Right lobe of liver (tissue), 4 donors: ENCODE data around the gene STX4.

Source experiments
- CTCF ChIP-seq, 4 donors: fragments of 200-600 bp in 3 of 4; fragments of 450-650 bp in 1 of 4; IDR thresholded peaks; one replicate each; pipeline versions ENCODE4 v1.5.1 to v1.8.0; 2016 to 2022; ENCODE audit warnings: antibody characterized with exemption in 4 of 4, mild to moderate bottlenecking in 2 of 4
- POLR2A ChIP-seq: fragments of 450-650 bp; IDR thresholded peaks from one replicate; pipeline ENCODE4 v1.6.1; 2017; ENCODE audit warnings: antibody characterized with exemption, mild to moderate bottlenecking
- donor health status: DM: no; HTN: no; CAD: no.
- donor health status: DM: no; HTN: no; CAD: no.
- donor health status: DM: no; HTN: yes; CAD: no.

- TF ChIP-seq CTCF (IDR thresholded peaks at IDR 0.05) (no peak), POLR2A (no peak)
Observed at GRCh38 chr16:31029272-31029671, 4.1 kb upstream of the STX4 start.
